ENCODE data around the gene PNPLA3.
A peak's percentile ranks its signal among the peaks of the same experiment; 100 is the strongest.

The PNPLA3 gene

DNA sequence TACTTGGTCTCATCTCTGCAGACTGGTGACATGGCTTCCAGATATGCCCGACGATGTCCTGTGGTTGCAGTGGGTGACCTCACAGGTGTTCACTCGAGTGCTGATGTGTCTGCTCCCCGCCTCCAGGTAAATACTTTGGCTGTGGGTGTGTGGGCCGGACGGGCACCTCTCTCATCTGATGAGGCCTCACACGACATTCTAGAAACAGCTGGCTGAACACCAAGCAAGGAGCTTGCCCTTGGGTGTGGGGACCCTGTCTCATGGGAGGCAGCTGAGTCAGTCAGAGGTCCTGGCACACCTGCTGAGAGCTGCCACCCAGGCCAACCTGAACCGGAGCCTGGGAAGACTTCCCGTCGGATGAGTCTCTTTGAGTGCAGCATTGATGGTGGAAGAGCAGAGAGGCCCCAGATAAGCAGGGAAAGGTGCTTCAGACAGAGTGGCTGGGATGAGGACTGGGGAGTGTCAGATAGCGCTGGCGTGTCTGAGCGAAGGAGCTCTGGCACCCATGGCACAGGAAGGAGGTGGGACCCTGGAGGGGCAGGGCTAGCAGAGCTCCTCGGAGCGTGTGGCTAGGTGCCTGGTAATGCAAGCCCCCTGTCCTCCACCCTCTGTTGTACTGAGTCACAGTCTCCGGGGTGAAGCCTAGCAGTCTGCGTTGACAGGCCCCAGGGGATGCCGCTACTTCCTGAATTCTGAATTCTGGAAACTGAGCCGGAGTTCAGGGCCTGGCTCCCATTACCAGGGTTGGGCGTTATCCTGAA is 21.2 kb downstream of the PNPLA3 start:
- DNase-seq (ENCODE audit: low read depth), result no peak
- H3K4me3 ChIP-seq (replicated peaks; ENCODE audit: low read depth, low read length), result no peak overlapping the region
- TF ChIP-seq, protein P1, sequence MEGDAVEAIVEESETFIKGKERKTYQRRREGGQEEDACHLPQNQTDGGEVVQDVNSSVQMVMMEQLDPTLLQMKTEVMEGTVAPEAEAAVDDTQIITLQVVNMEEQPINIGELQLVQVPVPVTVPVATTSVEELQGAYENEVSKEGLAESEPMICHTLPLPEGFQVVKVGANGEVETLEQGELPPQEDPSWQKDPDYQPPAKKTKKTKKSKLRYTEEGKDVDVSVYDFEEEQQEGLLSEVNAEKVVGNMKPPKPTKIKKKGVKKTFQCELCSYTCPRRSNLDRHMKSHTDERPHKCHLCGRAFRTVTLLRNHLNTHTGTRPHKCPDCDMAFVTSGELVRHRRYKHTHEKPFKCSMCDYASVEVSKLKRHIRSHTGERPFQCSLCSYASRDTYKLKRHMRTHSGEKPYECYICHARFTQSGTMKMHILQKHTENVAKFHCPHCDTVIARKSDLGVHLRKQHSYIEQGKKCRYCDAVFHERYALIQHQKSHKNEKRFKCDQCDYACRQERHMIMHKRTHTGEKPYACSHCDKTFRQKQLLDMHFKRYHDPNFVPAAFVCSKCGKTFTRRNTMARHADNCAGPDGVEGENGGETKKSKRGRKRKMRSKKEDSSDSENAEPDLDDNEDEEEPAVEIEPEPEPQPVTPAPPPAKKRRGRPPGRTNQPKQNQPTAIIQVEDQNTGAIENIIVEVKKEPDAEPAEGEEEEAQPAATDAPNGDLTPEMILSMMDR (IDR thresholded peaks at IDR 0.05; ENCODE audit: low read length, missing control alignments), result no peak

DNA sequence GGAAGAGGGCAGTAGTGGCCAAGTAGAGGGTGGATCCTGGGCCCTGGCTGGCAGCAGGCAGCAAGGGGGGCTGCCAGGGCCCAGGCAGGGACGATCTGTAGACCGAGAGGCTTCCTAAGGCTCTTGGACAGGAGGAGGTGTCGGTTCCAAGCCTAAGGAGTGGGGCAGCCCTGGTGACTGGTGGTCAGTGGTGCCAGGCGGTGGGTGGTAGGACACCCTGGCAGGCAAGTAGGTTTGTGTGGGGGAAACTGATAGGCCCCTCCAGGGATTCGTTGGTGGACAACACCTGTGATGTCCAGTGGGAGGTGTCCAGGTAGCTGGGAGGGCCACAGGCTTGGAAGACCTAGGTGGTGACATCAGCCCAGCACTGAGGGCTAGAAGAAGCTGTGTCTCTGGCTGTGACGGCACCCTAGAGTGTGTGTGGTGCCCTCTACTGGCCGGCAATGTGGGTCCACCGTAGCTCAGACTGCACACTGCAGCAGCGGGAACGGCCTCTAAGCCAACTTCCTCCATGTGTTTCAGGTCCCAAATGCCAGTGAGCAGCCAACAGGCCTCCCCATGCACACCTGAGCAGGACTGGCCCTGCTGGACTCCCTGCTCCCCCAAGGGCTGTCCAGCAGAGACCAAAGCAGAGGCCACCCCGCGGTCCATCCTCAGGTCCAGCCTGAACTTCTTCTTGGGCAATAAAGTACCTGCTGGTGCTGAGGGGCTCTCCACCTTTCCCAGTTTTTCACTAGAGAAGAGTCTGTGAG is 22.2 kb downstream of the PNPLA3 start:
- TF ChIP-seq, protein P1 (IDR thresholded peaks at IDR 0.05; ENCODE audit: low read length, missing control alignments), result peak; percentile 82
- DNase-seq (ENCODE audit: low read depth), result peak; percentile 68
- H3K4me3 ChIP-seq (replicated peaks; ENCODE audit: low read depth, low read length), result no peak overlapping the region

GRCh38 chr22:43946384-43946667 is 22.7 kb downstream of the PNPLA3 start:
- no peak overlapping the region for H3K4me3 ChIP-seq (replicated peaks; ENCODE audit: low read depth, low read length)
- TF ChIP-seq, protein P1 (IDR thresholded peaks at IDR 0.05; ENCODE audit: low read length, missing control alignments), result no peak
- peak; percentile 5 for DNase-seq (ENCODE audit: low read depth)

GRCh38 chr22:43948836-43949406 is 25.3 kb downstream of the PNPLA3 start:
- DNase-seq (ENCODE audit: low read depth), result no peak
- TF ChIP-seq, protein P1 (IDR thresholded peaks at IDR 0.05; ENCODE audit: low read length, missing control alignments), result no peak
- no peak overlapping the region for H3K4me3 ChIP-seq (replicated peaks; ENCODE audit: low read depth, low read length)

- no peak for DNase-seq (ENCODE audit: low read depth)
- TF ChIP-seq, protein P1 (IDR thresholded peaks at IDR 0.05; ENCODE audit: low read length, missing control alignments), result no peak
These were observed 27.8 kb downstream of the PNPLA3 start for GRCh38 chr22:43951391-43951790.

GRCh38 chr22:43951966-43952365 is 28.4 kb downstream of the PNPLA3 start:
- no peak for DNase-seq (ENCODE audit: low read depth)
- no peak overlapping the region for H3K4me3 ChIP-seq (replicated peaks; ENCODE audit: low read depth, low read length)
- TF ChIP-seq, protein P1 (IDR thresholded peaks at IDR 0.05; ENCODE audit: low read length, missing control alignments), result no peak

More at GRCh38 chr22:43951391-43951790, 27.8 kb downstream of the PNPLA3 start:
- no peak overlapping the region for H3K4me3 ChIP-seq (replicated peaks; ENCODE audit: low read depth, low read length)
